Lower lobe of right lung (tissue), 2 donors: ENCODE data around the gene CABLES2. TPM values are rescaled to one million over a fixed set of nuclear protein-coding genes. Genes with fewer than 3 reads are reported as not detected.

Experiments used
- ATAC-seq, 2 donors: fragments of 200-7000 bp; cut with Tn5 transposase; one replicate each; pipeline ENCODE4 v1.9.1; 2020 to 2022; ENCODE audit warnings: mild to moderate bottlenecking in 2 of 2, moderate library complexity in 2 of 2
- DNase-seq: peaks from one replicate; pipeline ENCODE4 v3.0.0-alpha.2; 2020
- H3K27ac ChIP-seq: fragments of 200-600 bp; one replicate; pipeline ENCODE4 v1.8.0; 2022
- H3K27me3 ChIP-seq: fragments of 200-600 bp; one replicate; pipeline ENCODE4 v1.8.0; 2022; ENCODE audit warnings: low read depth
- H3K36me3 ChIP-seq: fragments of 200-600 bp; one replicate; pipeline ENCODE4 v1.8.0; 2022; ENCODE audit warnings: mild to moderate bottlenecking
- H3K4me1 ChIP-seq: fragments of 200-600 bp; one replicate; pipeline ENCODE4 v1.8.0; 2022
- H3K4me3 ChIP-seq: fragments of 200-600 bp; one replicate; pipeline ENCODE4 v1.8.0; 2022; ENCODE audit warnings: mild to moderate bottlenecking
- H3K9me3 ChIP-seq: fragments of 200-600 bp; one replicate; pipeline ENCODE4 v1.8.0; 2022
- intact Hi-C: fragments of 100-400 bp; cut with DNase I; formaldehyde crosslinking; loops from one replicate; pipeline ENCODE4 v1.11.0; 2022
- total RNA-seq: library from RNA; stranded (reverse); fragmentation: NEBNext Ultra II Directional; extraction: Animal tissue kit (Norgen Biotek cat#: 25700); gene quantifications from one replicate; pipeline ENCODE4 v1.2.1, GENCODE V29; 2021
- TF ChIP-seq, protein P1 (sequence below): fragments of 200-600 bp; IDR thresholded peaks from one replicate; pipeline ENCODE4 v1.8.0; 2022; ENCODE audit warnings: antibody characterized with exemption, mild to moderate bottlenecking
- donor health status: DM: no; HTN: yes; CAD: no; lungs with severe emphysema.

Gene CABLES2
- total RNA-seq, 1 donor from 2014 or later, result 4.5 TPM

- H3K27ac ChIP-seq, result no peak overlapping the region
- no peaks in the 10 kb centered on the region for H3K27me3 ChIP-seq
- peak; percentile 76 to 83 for ATAC-seq
- DNase-seq, result peak; percentile 83
- H3K9me3 ChIP-seq, result no peaks in the 10 kb centered on the region
- H3K36me3 ChIP-seq, result no peaks in the 10 kb centered on the region
- TF ChIP-seq, protein P1, sequence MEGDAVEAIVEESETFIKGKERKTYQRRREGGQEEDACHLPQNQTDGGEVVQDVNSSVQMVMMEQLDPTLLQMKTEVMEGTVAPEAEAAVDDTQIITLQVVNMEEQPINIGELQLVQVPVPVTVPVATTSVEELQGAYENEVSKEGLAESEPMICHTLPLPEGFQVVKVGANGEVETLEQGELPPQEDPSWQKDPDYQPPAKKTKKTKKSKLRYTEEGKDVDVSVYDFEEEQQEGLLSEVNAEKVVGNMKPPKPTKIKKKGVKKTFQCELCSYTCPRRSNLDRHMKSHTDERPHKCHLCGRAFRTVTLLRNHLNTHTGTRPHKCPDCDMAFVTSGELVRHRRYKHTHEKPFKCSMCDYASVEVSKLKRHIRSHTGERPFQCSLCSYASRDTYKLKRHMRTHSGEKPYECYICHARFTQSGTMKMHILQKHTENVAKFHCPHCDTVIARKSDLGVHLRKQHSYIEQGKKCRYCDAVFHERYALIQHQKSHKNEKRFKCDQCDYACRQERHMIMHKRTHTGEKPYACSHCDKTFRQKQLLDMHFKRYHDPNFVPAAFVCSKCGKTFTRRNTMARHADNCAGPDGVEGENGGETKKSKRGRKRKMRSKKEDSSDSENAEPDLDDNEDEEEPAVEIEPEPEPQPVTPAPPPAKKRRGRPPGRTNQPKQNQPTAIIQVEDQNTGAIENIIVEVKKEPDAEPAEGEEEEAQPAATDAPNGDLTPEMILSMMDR, result peak; percentile 90
- H3K4me1 ChIP-seq, result peaks cover 41% of the 10 kb centered on the region
- H3K4me3 ChIP-seq, result no peak overlapping the region
- intact Hi-C loops, result loop anchor here (10.0 kb wide), 1 partner anchor 78 kb away; the partner anchor contains the start of gene ADRM1
Measured at GRCh38 chr20:62382306-62383198, 24.5 kb downstream of the CABLES2 start.

- H3K27ac ChIP-seq, result peak overlapping the region; percentile 69
Measured at GRCh38 chr20:62381842-62382241, 25.2 kb downstream of the CABLES2 start.

DNA sequence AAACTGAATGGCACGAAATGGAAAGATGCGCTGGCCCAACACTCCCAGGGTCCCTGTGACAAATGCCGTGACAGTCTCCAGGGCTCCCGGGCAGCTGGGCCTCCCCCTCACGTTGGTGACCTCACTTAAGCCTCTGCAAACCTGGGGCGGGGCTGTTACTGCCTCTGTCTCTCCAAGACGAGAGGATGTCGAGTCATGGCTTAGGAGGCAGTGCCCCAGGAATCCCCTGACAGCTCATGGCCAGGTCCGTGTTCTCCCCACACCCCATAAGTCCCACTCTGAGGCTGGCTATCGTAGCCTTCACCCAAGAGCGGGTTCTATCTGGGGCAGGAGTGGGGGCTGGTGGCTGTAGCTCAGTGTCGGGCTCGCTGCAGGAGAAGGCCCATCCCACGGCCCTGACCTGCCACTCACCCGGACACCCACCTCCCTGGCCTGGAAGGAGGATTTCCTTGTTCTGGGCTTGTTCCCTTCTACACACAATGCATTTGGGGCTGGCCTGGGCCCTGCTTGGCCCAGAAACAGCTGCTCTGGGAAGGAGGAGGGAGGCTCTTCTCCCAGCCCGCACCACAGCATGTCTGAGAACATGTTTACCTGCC lies 25.8 kb downstream of the CABLES2 start:
- no peak for DNase-seq
- Histone ChIP-seq H3K4me1 (peaks cover 51% of the 10 kb centered on the region), H3K27ac (peak overlapping the region; percentile 69), H3K9me3 (no peaks in the 10 kb centered on the region), H3K27me3 (no peaks in the 10 kb centered on the region), H3K36me3 (no peaks in the 10 kb centered on the region), H3K4me3 (no peak overlapping the region)
- TF ChIP-seq, protein P1, result no peak
- intact Hi-C loops, result loop anchor here (10.0 kb wide), 1 partner anchor 76 kb away; the partner anchor contains the start of gene ADRM1
- ATAC-seq, result no peak

More at GRCh38 chr20:62381842-62382241, 25.2 kb downstream of the CABLES2 start:
- H3K36me3 ChIP-seq, result no peaks in the 10 kb centered on the region
- ATAC-seq (no peak), DNase-seq (no peak)
- TF ChIP-seq, protein P1, result no peak
- H3K27me3 ChIP-seq, result no peaks in the 10 kb centered on the region
- peaks cover 46% of the 10 kb centered on the region for H3K4me1 ChIP-seq
- no peak overlapping the region for H3K4me3 ChIP-seq
- intact Hi-C loops, result loop anchor here (10.0 kb wide), 1 partner anchor 77 kb away; the partner anchor contains the start of gene ADRM1
- no peaks in the 10 kb centered on the region for H3K9me3 ChIP-seq

- ATAC-seq, result no peak
Measured at GRCh38 chr20:62378215-62378614, 28.9 kb downstream of the CABLES2 start.

GRCh38 chr20:62377615-62378178 lies 29.4 kb downstream of the CABLES2 start:
- no peak overlapping the region for H3K4me3 ChIP-seq
- H3K36me3 ChIP-seq, result no peaks in the 10 kb centered on the region
- peaks cover 58% of the 10 kb centered on the region for H3K4me1 ChIP-seq
- no peaks in the 10 kb centered on the region for H3K9me3 ChIP-seq
- TF ChIP-seq, protein P1, result no peak
- intact Hi-C loops, result no loop called here
- H3K27me3 ChIP-seq, result no peaks in the 10 kb centered on the region
- no peak for DNase-seq
- H3K27ac ChIP-seq, result peak overlapping the region; percentile 53
- ATAC-seq, result peak; percentile 13 to 14

More at GRCh38 chr20:62378215-62378614, 28.9 kb downstream of the CABLES2 start:
- Histone ChIP-seq H3K36me3 (no peaks in the 10 kb centered on the region), H3K9me3 (no peaks in the 10 kb centered on the region), H3K4me1 (peaks cover 58% of the 10 kb centered on the region), H3K4me3 (no peak overlapping the region), H3K27ac (peak overlapping the region; percentile 53), H3K27me3 (no peaks in the 10 kb centered on the region)
- no peak for DNase-seq
- TF ChIP-seq, protein P1, result no peak
- intact Hi-C loops, result no loop called here
